CD8-positive, alpha-beta memory T cell (primary cell): ENCODE data around the gene CAPN3. TPM values are rescaled to one million over a fixed set of nuclear protein-coding genes. Genes with fewer than 3 reads are reported as not detected.

ENCODE experiments used
- CTCF ChIA-PET: fragments of 350-600 bp; sonication (Branson Sonifier 250); formaldehyde crosslinking; loops from one replicate; lab custom pipeline; 2021; ENCODE audit warnings: antibody characterized with exemption; lab: Charles Lee
- POLR2A ChIA-PET: fragments of 350-600 bp; sonication (Branson Sonifier 250); formaldehyde crosslinking; loops from one replicate; lab custom pipeline; 2021; ENCODE audit warnings: antibody characterized with exemption; lab: Charles Lee
- DNase-seq, 5 donors: peaks; one replicate each; pipeline versions ENCODE4 v3.0.0 to v3.0.0-alpha.2; 2020 to 2022; ENCODE audit warnings: mixed read lengths in 1 of 5
- H3K27ac ChIP-seq: one replicate; pipeline ENCODE4 v1.7.0; 2013; ENCODE audit warnings: low read depth, mild to moderate bottlenecking, low read length, moderate library complexity
- H3K27me3 ChIP-seq: 2 replicates; pipeline ENCODE4 v1.7.0; 2013; ENCODE audit warnings: low read length, mild to moderate bottlenecking; ENCODE audit not compliant: insufficient read depth, poor library complexity, severe bottlenecking
- H3K36me3 ChIP-seq: 2 replicates; pipeline ENCODE4 v1.7.0; 2013; ENCODE audit warnings: mild to moderate bottlenecking, low read length, moderate library complexity; ENCODE audit not compliant: insufficient read depth
- H3K4me1 ChIP-seq: 2 replicates; pipeline ENCODE4 v1.7.0; 2013; ENCODE audit warnings: mild to moderate bottlenecking, low read length, moderate library complexity; ENCODE audit not compliant: insufficient read depth
- H3K4me3 ChIP-seq: 2 replicates; pipeline ENCODE4 v1.7.0; 2013; ENCODE audit warnings: mild to moderate bottlenecking, low read length
- H3K9me3 ChIP-seq: 2 replicates; pipeline ENCODE4 v1.7.0; 2013; ENCODE audit warnings: mild to moderate bottlenecking, low read length
- H3K27ac Mint-ChIP-seq, 8 donors: one replicate each; pipeline ENCODE4 v1.8.0; 2020 to 2021; ENCODE audit warnings: mixed read lengths in 8 of 8, mild to moderate bottlenecking in 6 of 8, inconsistent platforms in 3 of 8, moderate library complexity in 3 of 8
- H3K27me3 Mint-ChIP-seq, 2 donors: one replicate each; pipeline ENCODE4 v1.8.0; 2020 to 2021; ENCODE audit warnings: mixed read lengths in 2 of 2, mild to moderate bottlenecking in 1 of 2, moderate library complexity in 1 of 2
- H3K36me3 Mint-ChIP-seq, 3 donors: one replicate each; pipeline ENCODE4 v1.8.0; 2020 to 2021; ENCODE audit warnings: mixed read lengths in 3 of 3, inconsistent platforms in 1 of 3, mild to moderate bottlenecking in 1 of 3
- H3K4me1 Mint-ChIP-seq, 3 donors: one replicate each; pipeline ENCODE4 v1.8.0; 2020 to 2021; ENCODE audit warnings: mixed read lengths in 3 of 3, inconsistent platforms in 1 of 3, mild to moderate bottlenecking in 1 of 3
- H3K4me3 Mint-ChIP-seq, 7 donors: one replicate each; pipeline ENCODE4 v1.8.0; 2020 to 2021; ENCODE audit warnings: mixed read lengths in 7 of 7, mild to moderate bottlenecking in 6 of 7, moderate library complexity in 4 of 7, inconsistent platforms in 2 of 7
- H3K9me3 Mint-ChIP-seq, 5 donors: one replicate each; pipeline ENCODE4 v1.8.0; 2020 to 2022; ENCODE audit warnings: mixed read lengths in 5 of 5, mild to moderate bottlenecking in 3 of 5, moderate library complexity in 2 of 5, inconsistent platforms in 1 of 5
- polyA plus RNA-seq: library from polyadenylated mRNA; unstranded; fragments of 300-500 nt; fragmentation: Illumina TruSeq; gene quantifications from one replicate; pipeline ENCODE4 v1.2.3, GENCODE V29; 2021
- total RNA-seq, 2 experiments: library from RNA; stranded (reverse); gene quantifications; one replicate each; pipeline ENCODE4 v1.2.3, GENCODE V29; 2021

Gene CAPN3
- total and polyA plus RNA-seq, 3 experiments from 2014 or later: 1.1 to 4.3 (median 3.3) TPM

- ChIA-PET POLR2A (no interaction called here), CTCF (no interaction called here)
- Histone ChIP-seq H3K36me3 (no peaks in the 10 kb centered on the region), H3K27ac (no peak overlapping the region), H3K4me3 (no peak overlapping the region), H3K9me3 (no peaks in the 10 kb centered on the region), H3K27me3 (no peaks in the 10 kb centered on the region), H3K4me1 (no peaks in the 10 kb centered on the region)
- Mint-ChIP-seq H3K27ac (no peak overlapping the region), H3K4me3 (no peak overlapping the region), H3K9me3 (no peaks in the 10 kb centered on the region), H3K36me3 (peaks cover 5 to 67% (median 25%) of the 10 kb centered on the region in 3 donors), H3K4me1 (peaks cover 0 to 2% (median 0%) of the 10 kb centered on the region in 3 donors), H3K27me3 (no peaks in the 10 kb centered on the region)
- no peak for DNase-seq
Measured at GRCh38 chr15:42344763-42345162, 14.5 kb upstream of the CAPN3 start.

DNA sequence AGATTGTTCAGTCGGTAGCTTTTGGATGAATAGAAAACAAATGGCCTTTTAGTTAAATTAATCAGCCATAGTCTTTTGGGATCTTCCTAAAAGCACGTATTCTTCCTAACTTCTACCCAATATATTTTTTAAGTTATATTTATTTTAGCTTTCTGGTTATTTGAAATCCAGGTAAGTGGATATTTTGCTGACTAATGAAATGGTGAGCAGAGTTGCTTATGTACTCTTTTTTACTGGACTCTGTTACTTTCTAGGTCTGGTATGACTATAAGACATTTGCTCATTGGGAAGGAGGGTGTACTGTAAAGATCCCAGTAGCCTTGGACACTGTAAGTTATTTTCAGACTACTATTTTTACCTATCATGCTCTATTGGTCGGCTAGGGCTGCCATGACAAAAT lies 13.8 kb upstream of the CAPN3 start:
- Mint-ChIP-seq H3K27me3 (no peaks in the 10 kb centered on the region), H3K36me3 (peaks cover 5 to 66% (median 27%) of the 10 kb centered on the region in 3 donors), H3K4me1 (peaks cover 0 to 2% (median 0%) of the 10 kb centered on the region in 3 donors), H3K4me3 (no peak overlapping the region), H3K27ac (no peak overlapping the region), H3K9me3 (no peaks in the 10 kb centered on the region)
- no peak overlapping the region for H3K4me3 ChIP-seq
- ChIA-PET POLR2A (interaction anchor here (0.6 kb wide), 1 partner anchor 11 kb away, joined by 3 read pairs; no protein-coding TSS in a partner anchor), CTCF (no interaction called here)
- H3K36me3 ChIP-seq: no peaks in the 10 kb centered on the region
- no peaks in the 10 kb centered on the region for H3K27me3 ChIP-seq
- DNase-seq: no peak
- no peaks in the 10 kb centered on the region for H3K9me3 ChIP-seq
- no peaks in the 10 kb centered on the region for H3K4me1 ChIP-seq
- H3K27ac ChIP-seq: no peak overlapping the region

DNA sequence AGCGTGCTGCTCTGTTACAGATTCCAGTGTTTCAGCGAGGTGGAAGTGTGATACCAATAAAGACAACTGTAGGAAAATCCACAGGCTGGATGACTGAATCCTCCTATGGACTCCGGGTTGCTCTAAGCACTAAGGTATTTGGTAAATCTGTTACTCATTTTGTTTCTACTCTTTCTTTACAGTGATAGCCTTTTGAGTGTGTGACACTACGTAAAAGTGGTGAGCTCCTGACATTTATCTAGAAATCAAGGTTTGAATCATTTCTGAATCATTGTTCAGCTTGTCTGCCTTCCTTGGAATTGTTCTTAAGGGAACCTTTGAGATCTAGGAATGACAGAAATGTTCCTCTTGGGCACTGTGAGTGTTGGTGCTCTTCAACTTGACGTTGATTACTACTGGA lies 11.2 kb upstream of the CAPN3 start:
- H3K4me3 ChIP-seq: no peak overlapping the region
- no peaks in the 10 kb centered on the region for H3K27me3 ChIP-seq
- no peak overlapping the region for H3K27ac ChIP-seq
- H3K36me3 ChIP-seq: no peaks in the 10 kb centered on the region
- ChIA-PET CTCF (no interaction called here), POLR2A (no interaction called here)
- Mint-ChIP-seq H3K4me1 (peaks cover 0 to 2% (median 0%) of the 10 kb centered on the region in 3 donors), H3K9me3 (no peaks in the 10 kb centered on the region), H3K27ac (peak overlapping the region in 1 of 8 donors; percentile 69), H3K36me3 (peaks cover 20 to 73% (median 35%) of the 10 kb centered on the region in 3 donors), H3K4me3 (no peak overlapping the region), H3K27me3 (no peaks in the 10 kb centered on the region)
- no peak for DNase-seq
- no peaks in the 10 kb centered on the region for H3K4me1 ChIP-seq
- no peaks in the 10 kb centered on the region for H3K9me3 ChIP-seq

- H3K27me3 ChIP-seq: no peaks in the 10 kb centered on the region
- Mint-ChIP-seq H3K36me3 (peaks cover 21 to 73% (median 39%) of the 10 kb centered on the region in 3 donors), H3K4me3 (no peak overlapping the region), H3K9me3 (no peaks in the 10 kb centered on the region), H3K4me1 (peaks cover 0 to 2% (median 0%) of the 10 kb centered on the region in 3 donors), H3K27ac (peak overlapping the region in 1 of 8 donors; percentile 21), H3K27me3 (no peaks in the 10 kb centered on the region)
- no peak for DNase-seq
- ChIA-PET CTCF (no interaction called here), POLR2A (no interaction called here)
- no peak overlapping the region for H3K27ac ChIP-seq
- H3K4me1 ChIP-seq: no peaks in the 10 kb centered on the region
- H3K9me3 ChIP-seq: no peaks in the 10 kb centered on the region
- no peaks in the 10 kb centered on the region for H3K36me3 ChIP-seq
- no peak overlapping the region for H3K4me3 ChIP-seq
Measured at GRCh38 chr15:42349186-42349585, 10.1 kb upstream of the CAPN3 start.

DNA sequence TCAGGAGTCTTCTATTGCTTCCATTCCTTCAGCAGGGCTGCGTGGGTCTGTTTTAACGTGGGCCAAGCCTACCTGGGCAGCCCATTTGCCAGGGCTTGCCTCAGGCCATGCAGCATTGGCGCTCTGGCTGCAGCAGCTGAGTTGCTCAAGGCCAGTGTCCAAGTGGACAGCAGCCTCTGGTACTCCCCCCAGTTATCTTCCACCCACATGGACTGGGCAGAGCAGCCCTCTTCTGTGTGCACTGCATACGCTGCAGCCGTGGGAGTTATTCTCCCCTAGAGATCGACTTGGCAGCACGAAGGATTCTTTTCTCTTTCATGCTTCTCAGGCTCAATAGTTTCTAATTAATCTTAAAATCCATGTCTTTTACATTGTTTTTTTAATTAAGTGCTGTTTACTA lies 6.9 kb upstream of the CAPN3 start:
- Histone ChIP-seq H3K27ac (no peak overlapping the region), H3K36me3 (peaks cover 4% of the 10 kb centered on the region), H3K27me3 (no peaks in the 10 kb centered on the region), H3K4me3 (no peak overlapping the region), H3K4me1 (no peaks in the 10 kb centered on the region), H3K9me3 (no peaks in the 10 kb centered on the region)
- CTCF ChIA-PET: no interaction called here
- Mint-ChIP-seq H3K27ac (no peak overlapping the region), H3K4me1 (no peaks in the 10 kb centered on the region), H3K4me3 (no peak overlapping the region), H3K36me3 (peaks cover 21 to 69% (median 35%) of the 10 kb centered on the region in 3 donors), H3K27me3 (no peaks in the 10 kb centered on the region), H3K9me3 (no peaks in the 10 kb centered on the region)
- POLR2A ChIA-PET: no interaction called here
- no peak for DNase-seq

DNA sequence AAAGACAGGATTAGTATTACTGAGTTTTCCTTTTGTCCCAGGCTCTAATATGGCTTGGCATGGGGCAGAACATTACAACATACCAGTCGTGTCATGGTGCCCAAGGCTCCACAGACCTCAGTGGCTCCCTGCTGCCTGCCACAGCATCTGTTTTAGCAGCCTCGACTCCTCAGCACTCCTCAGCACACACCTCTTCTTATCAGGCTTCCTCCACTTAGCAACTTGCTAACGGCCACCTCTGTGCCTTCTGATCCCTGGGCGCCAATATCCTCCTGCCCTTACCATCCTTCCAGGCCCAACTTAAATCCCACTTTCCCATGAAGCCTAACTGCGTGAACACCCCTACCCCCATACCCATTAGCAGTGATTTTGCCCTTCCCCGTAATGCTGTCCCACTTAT lies 6.2 kb upstream of the CAPN3 start:
- POLR2A ChIA-PET: no interaction called here
- Histone ChIP-seq H3K4me1 (no peaks in the 10 kb centered on the region), H3K4me3 (no peak overlapping the region), H3K27ac (no peak overlapping the region), H3K27me3 (no peaks in the 10 kb centered on the region), H3K9me3 (no peaks in the 10 kb centered on the region), H3K36me3 (peaks cover 4% of the 10 kb centered on the region)
- DNase-seq: no peak
- peaks cover 21 to 65% (median 33%) of the 10 kb centered on the region in 3 donors for H3K36me3 Mint-ChIP-seq
- no peaks in the 10 kb centered on the region for H3K4me1 Mint-ChIP-seq
- no peaks in the 10 kb centered on the region for H3K9me3 Mint-ChIP-seq
- CTCF ChIA-PET: no interaction called here
- H3K4me3 Mint-ChIP-seq: no peak overlapping the region
- peak overlapping the region in 1 of 8 donors; percentile 21 for H3K27ac Mint-ChIP-seq
- no peaks in the 10 kb centered on the region for H3K27me3 Mint-ChIP-seq

DNA sequence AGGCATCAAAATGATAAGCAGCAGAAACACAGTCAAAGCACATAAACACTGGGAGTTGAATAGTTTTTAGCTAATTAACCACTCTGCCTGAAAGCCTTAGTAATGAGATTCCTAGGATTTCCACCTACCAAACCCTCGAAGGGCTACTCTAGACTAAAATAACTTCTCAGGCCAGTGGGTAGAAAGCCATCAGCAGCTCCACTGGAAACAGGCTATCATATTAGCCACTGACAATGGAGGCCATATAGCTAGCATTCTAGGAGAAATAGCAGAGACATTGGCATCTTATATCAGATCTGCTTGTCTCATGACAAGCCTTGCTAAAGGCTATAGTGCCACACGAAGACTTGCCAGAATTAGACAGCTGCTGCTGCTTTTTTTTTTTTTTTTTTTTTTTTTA lies 4.5 kb upstream of the CAPN3 start:
- H3K36me3 ChIP-seq: peaks cover 4% of the 10 kb centered on the region
- H3K9me3 ChIP-seq: no peaks in the 10 kb centered on the region
- no peak overlapping the region for H3K4me3 ChIP-seq
- CTCF ChIA-PET: no interaction called here
- no peak overlapping the region for H3K27ac Mint-ChIP-seq
- peaks cover 21 to 62% (median 28%) of the 10 kb centered on the region in 3 donors for H3K36me3 Mint-ChIP-seq
- H3K27me3 ChIP-seq: no peaks in the 10 kb centered on the region
- POLR2A ChIA-PET: no interaction called here
- no peaks in the 10 kb centered on the region for H3K9me3 Mint-ChIP-seq
- no peaks in the 10 kb centered on the region for H3K4me1 ChIP-seq
- H3K4me1 Mint-ChIP-seq: no peaks in the 10 kb centered on the region
- H3K27me3 Mint-ChIP-seq: no peaks in the 10 kb centered on the region
- no peak overlapping the region for H3K27ac ChIP-seq
- no peak for DNase-seq
- H3K4me3 Mint-ChIP-seq: no peak overlapping the region

DNA sequence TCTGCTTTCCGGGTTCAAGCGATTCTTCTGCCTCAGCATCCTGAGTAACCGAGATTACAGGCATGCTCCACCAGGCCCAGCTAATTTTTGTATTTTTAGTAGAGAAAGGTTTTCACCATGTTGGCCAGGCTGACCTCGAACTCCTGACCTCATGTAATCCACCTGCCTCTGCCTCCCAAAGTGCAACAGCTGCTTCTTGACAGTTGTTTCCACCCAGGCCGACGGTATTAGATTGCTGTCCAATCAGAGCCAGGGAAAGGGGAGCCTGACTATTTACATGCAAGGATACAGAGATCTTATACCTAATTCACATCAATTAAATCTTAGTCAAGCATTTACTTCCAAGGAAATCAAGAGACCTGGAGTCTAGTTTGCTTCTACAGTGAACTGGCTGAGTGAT lies 4.0 kb upstream of the CAPN3 start:
- H3K4me1 ChIP-seq: no peaks in the 10 kb centered on the region
- H3K9me3 ChIP-seq: no peaks in the 10 kb centered on the region
- ChIA-PET CTCF (no interaction called here), POLR2A (no interaction called here)
- Mint-ChIP-seq H3K27me3 (no peaks in the 10 kb centered on the region), H3K36me3 (peaks cover 21 to 63% (median 27%) of the 10 kb centered on the region in 3 donors), H3K4me3 (no peak overlapping the region), H3K27ac (no peak overlapping the region), H3K9me3 (no peaks in the 10 kb centered on the region), H3K4me1 (no peaks in the 10 kb centered on the region)
- H3K36me3 ChIP-seq: peaks cover 4% of the 10 kb centered on the region
- no peak overlapping the region for H3K27ac ChIP-seq
- no peaks in the 10 kb centered on the region for H3K27me3 ChIP-seq
- DNase-seq: no peak
- no peak overlapping the region for H3K4me3 ChIP-seq
